ENCODE results near the gene ZBTB32. TPM values are rescaled to one million over a fixed set of nuclear protein-coding genes. Genes with fewer than 3 reads are reported as not detected.

ZBTB32 gene
- total RNA-seq, 2 experiments from 2014 or later: 232 to 265 TPM

DNA sequence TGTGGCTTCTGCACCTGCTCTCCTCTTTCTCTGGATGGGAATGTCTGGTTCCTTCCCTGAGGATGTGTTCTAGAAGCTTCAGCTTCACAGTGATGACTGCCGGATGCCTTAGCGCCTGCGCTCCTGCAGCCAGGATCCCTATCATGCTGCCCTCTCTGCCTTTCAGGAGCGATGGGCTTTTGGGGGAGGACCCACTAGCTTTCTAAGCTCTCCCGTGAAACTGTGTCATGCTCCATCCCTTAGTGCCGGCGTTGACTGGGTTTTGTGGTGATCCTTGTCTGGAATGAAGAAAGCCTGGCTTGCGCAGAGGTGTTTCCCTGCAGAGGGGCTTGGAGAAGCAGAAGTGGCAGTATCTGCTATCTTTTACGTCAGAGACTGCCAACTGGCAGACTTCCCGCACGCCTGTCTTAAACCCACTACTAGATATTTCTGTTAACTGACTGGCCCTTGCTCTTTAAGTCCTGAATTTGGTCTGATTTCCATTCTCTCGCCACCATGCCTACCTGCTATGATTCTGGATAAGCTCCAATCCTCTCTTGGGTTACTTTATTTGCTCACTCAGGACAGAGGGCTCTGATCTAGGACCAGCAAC lies 9.6 kb downstream of the ZBTB32 start:
- peak overlapping the region; percentile 97 for H3K4me3 Mint-ChIP-seq
- ATAC-seq (no peak), DNase-seq (no peak)
- intact Hi-C loops (cut with DNase I, micrococcal nuclease): loop anchor here (1.0 to 10.0 kb wide), 7 partner anchors 167 to 773 kb away; partner anchors contain the start of genes OVOL3 (in 1 of the 2), POLR2I (in 1 of the 2), TBCB (in 1 of the 2) and THAP8 (in 1 of the 2)
- CTCF ChIA-PET: interaction anchor here (1.0 to 8.6 kb wide), 8 partner anchors 9 to 70 kb away, joined by 3 to 106 read pairs (median 6); partner anchors contain the start of genes COX6B1, LIN37, PSENEN and U2AF1L4
- POLR2A ChIA-PET: interaction anchor here (0.6 to 4.0 kb wide), 6 partner anchors 12 to 298 kb away, joined by 3 to 34 read pairs (median 4); partner anchors contain the start of genes HSPB6, PSENEN and U2AF1L4
- H3K27ac Mint-ChIP-seq: peak overlapping the region; percentile 100
- peaks cover 45% of the 10 kb centered on the region for H3K4me1 Mint-ChIP-seq
- H3K27me3 Mint-ChIP-seq: no peaks in the 10 kb centered on the region
- H3K36me3 Mint-ChIP-seq (ENCODE audit: low read depth): peaks cover 47% of the 10 kb centered on the region
- H3K9me3 Mint-ChIP-seq (ENCODE audit: low read depth): peaks cover 2% of the 10 kb centered on the region

DNA sequence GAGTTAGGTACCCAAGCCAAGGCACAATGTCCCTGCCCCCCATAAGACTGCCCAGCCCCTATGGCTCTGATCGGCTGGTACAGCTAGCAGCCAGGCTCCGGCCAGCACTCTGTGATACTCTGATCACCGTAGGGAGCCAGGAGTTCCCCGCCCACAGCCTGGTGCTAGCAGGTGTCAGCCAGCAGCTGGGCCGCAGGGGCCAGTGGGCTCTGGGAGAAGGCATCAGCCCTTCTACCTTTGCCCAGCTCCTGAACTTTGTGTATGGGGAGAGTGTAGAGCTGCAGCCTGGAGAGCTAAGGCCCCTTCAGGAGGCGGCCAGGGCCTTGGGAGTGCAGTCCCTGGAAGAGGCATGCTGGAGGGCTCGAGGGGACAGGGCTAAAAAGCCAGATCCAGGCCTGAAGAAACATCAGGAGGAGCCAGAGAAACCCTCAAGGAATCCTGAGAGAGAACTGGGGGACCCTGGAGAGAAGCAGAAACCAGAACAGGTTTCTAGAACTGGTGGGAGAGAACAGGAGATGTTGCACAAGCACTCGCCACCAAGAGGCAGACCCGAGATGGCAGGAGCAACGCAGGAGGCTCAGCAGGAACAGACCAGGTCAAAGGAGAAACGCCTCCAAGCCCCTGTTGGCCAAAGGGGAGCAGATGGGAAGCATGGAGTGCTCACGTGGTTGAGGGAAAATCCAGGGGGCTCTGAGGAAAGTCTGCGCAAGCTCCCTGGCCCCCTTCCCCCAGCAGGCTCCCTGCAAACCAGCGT lies 10.4 kb downstream of the ZBTB32 start:
- Mint-ChIP-seq H3K4me3 (peak overlapping the region; percentile 97), H3K4me1 (peaks cover 49% of the 10 kb centered on the region), H3K27ac (peak overlapping the region; percentile 100), H3K9me3 (ENCODE audit: low read depth) (peaks cover 2% of the 10 kb centered on the region), H3K27me3 (no peaks in the 10 kb centered on the region), H3K36me3 (ENCODE audit: low read depth) (peaks cover 54% of the 10 kb centered on the region)
- POLR2A ChIA-PET: interaction anchor here (0.8 to 4.0 kb wide), 2 partner anchors 13 to 297 kb away, joined by 3 to 34 read pairs; no protein-coding TSS in a partner anchor
- DNase-seq (peak; percentile 72), ATAC-seq (no peak)
- intact Hi-C loops (cut with DNase I, micrococcal nuclease): loop anchor here (1.0 to 10.0 kb wide), 5 partner anchors 167 to 773 kb away; partner anchors contain the start of genes ALKBH6 (in 1 of the 2), OVOL3 (in 1 of the 2), POLR2I (in 1 of the 2) and TBCB (in 1 of the 2)
- CTCF ChIA-PET: interaction anchor here (1.0 to 8.6 kb wide), 7 partner anchors 10 to 70 kb away, joined by 3 to 106 read pairs (median 4); partner anchors contain the start of genes COX6B1, LIN37 and ZBTB32

DNA sequence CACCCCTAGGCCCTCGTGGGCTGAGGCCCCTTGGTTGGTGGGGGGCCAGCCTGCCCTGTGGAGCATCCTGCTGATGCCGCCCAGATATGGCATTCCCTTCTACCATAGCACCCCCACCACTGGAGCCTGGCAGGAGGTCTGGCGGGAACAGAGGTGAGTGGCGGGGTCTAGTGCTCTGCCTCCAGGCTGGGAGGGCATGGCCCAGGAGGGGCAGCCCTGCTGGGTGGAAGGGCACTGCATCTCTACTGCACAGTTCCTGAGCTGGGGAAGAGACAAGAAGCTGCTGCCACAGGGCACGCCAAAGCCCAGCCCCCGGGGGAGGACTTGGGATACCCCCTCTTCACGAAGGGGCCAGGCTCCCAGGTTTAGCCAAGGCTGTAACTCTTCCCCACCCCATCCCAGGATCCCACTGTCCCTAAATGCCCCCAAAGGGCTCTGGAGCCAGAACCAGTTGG lies 11.0 kb downstream of the ZBTB32 start:
- Mint-ChIP-seq H3K36me3 (ENCODE audit: low read depth) (peaks cover 56% of the 10 kb centered on the region), H3K27ac (peak overlapping the region; percentile 90), H3K4me3 (peak overlapping the region; percentile 97), H3K27me3 (no peaks in the 10 kb centered on the region), H3K9me3 (ENCODE audit: low read depth) (peaks cover 2% of the 10 kb centered on the region), H3K4me1 (peaks cover 49% of the 10 kb centered on the region)
- intact Hi-C loops (cut with DNase I, micrococcal nuclease): loop anchor here (1.0 to 10.0 kb wide), 3 partner anchors 184 to 399 kb away; partner anchors contain the start of genes ALKBH6 (in 1 of the 2), OVOL3 (in 1 of the 2), POLR2I (in 1 of the 2) and TBCB (in 1 of the 2)
- ChIA-PET POLR2A (interaction anchor here (0.7 kb wide), 1 partner anchor 13 kb away, joined by 4 read pairs; no protein-coding TSS in a partner anchor), CTCF (interaction anchor here (0.7 to 8.6 kb wide), 4 partner anchors 13 to 1759 kb away, joined by 3 to 106 read pairs (median 24); no protein-coding TSS in a partner anchor)
- DNase-seq: peak; percentile 47
- no peak for ATAC-seq

DNA sequence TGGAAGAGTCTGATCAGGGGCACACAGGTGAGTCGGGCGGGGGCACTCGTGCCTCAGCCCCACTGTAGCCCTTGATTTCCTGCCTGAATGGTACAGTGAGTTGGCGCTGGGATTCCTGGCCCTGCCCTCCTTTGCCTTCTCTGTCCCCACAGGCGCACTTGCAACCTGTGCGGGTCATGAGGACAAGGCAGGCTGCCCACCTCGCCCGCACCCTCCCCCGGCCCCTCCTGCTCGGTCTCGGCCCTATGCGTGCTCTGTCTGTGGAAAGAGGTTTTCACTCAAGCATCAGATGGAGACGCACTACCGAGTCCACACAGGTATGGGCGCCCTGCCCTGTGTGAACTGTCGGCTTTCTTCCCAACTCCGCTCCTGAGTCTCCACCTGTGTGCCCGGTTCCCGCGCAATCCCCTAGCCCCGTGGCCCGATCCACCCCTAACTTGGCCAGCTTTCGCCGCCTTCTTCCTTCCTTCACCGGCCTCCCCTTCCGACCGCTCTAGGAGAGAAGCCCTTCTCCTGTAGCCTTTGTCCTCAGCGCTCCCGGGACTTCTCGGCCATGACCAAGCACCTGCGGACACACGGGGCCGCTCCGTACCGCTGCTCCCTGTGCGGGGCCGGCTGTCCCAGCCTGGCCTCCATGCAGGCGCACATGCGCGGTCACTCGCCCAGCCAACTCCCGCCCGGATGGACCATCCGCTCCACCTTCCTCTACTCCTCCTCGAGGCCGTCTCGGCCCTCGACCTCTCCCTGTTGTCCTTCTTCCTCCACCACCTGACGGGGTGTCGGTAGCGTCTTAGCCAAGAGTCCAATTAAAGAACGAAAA lies 11.8 kb downstream of the ZBTB32 start:
- peak; percentile 61 for DNase-seq
- peaks cover 57% of the 10 kb centered on the region for H3K36me3 Mint-ChIP-seq (ENCODE audit: low read depth)
- ATAC-seq: no peak
- H3K27ac Mint-ChIP-seq: peak overlapping the region; percentile 90
- peaks cover 2% of the 10 kb centered on the region for H3K9me3 Mint-ChIP-seq (ENCODE audit: low read depth)
- CTCF ChIA-PET: interaction anchor here (0.7 to 8.6 kb wide), 3 partner anchors 20 to 1758 kb away, joined by 3 to 106 read pairs (median 3); no protein-coding TSS in a partner anchor
- peak overlapping the region; percentile 97 for H3K4me3 Mint-ChIP-seq
- peaks cover 43% of the 10 kb centered on the region for H3K4me1 Mint-ChIP-seq
- no peaks in the 10 kb centered on the region for H3K27me3 Mint-ChIP-seq
- intact Hi-C loops (cut with DNase I, micrococcal nuclease): loop anchor here (1.0 to 10.0 kb wide), 4 partner anchors 13 to 399 kb away; partner anchors contain the start of genes ALKBH6 (in 1 of the 2), OVOL3 (in 1 of the 2), POLR2I (in 1 of the 2) and TBCB (in 1 of the 2)
- POLR2A ChIA-PET: interaction anchor here (0.7 kb wide), 1 partner anchor 14 kb away, joined by 4 read pairs; no protein-coding TSS in a partner anchor

DNA sequence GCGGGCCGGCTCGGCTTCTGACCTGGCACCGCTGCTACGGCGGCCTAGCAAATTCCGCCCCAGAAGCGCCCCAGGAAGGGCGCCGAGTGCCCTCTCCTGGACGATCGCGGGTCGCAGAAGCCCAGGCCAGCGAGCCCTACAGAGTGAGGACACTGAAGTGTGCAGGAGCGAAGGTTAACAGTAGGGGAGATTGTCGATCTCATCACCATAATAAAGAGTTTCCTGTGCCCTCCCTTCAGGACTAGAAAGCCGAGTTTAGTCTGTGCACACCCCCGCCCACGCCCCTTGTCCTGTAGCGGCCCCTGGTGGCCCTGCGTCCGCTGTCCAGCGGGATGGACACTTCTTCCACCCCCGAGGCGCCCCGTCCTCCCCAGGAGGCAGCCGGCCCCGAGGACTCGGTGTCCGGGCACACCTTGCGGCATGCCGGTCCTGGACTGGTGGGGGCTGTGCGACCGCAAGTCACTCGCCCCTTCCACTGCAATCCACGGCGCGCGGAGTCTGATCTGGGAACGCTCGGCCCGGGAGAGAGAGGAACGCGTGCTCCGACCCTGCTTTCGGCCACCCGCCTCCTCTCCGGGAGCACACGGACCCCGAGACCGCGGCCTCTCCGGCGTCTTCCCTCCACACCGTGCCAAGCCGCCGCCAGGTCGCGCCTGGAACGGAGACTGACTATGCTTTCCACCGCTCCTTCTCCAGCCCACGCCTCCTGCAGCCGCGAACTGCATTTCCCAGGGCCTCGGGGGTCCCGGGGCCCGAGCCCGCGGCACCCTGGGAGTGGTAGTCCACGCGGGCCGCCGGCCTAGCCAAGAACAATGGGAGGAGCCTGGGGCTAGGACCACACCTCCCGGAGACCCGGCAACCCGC lies 12.7 kb downstream of the ZBTB32 start:
- intact Hi-C loops (cut with DNase I, micrococcal nuclease): loop anchor here (1.0 to 10.0 kb wide), 21 partner anchors 14 to 398 kb away; partner anchors contain the start of genes PROSER3 (in 2 of the 2), TBCB (in 2 of the 2), ALKBH6 (in 1 of the 2) and ARHGAP33 (in 1 of the 2)
- ChIA-PET POLR2A (no interaction called here), CTCF (interaction anchor here (8.6 kb wide), 1 partner anchor 21 kb away, joined by 106 read pairs; no protein-coding TSS in a partner anchor)
- H3K27me3 Mint-ChIP-seq: no peaks in the 10 kb centered on the region
- H3K9me3 Mint-ChIP-seq (ENCODE audit: low read depth): no peaks in the 10 kb centered on the region
- H3K36me3 Mint-ChIP-seq (ENCODE audit: low read depth): peaks cover 61% of the 10 kb centered on the region
- H3K4me3 Mint-ChIP-seq: peak overlapping the region; percentile 97
- H3K4me1 Mint-ChIP-seq: peaks cover 41% of the 10 kb centered on the region
- ATAC-seq (peak; percentile 61), DNase-seq (peak; percentile 98)
- H3K27ac Mint-ChIP-seq: peak overlapping the region; percentile 90

DNA sequence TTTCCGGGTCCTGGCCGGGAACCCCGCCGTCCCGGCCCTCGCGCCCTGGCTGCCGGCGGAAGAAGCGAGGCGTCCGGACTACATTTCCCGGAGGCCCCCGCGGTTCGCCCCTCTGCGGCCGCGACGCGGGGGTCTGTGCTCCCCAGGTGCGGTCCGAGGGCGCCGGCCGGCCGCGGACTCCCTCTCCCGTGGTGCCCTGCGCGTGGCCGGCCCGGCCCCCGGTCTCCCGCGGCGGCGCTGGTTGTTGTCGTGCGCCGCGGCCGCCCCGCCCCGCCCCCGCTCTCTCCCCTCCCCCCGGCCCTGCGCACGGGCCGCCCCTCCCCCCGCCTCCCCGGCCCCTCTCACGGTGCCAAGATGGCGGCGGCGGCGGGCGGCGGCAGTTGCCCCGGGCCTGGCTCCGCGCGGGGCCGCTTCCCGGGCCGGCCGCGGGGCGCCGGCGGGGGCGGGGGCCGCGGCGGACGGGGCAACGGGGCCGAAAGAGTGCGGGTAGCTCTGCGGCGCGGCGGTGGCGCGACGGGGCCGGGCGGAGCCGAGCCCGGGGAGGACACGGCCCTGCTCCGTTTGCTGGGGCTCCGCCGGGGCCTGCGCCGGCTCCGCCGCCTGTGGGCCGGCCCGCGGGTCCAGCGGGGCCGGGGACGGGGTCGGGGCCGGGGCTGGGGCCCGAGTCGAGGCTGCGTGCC lies 13.4 kb downstream of the ZBTB32 start, which contains the start of gene KMT2B:
TSS of gene KMT2B (plus strand) at position 339 of the 680 bp plus-strand sequence. CDS start at position 355, 16 bp downstream.
- no peak for DNase-seq
- Mint-ChIP-seq H3K36me3 (ENCODE audit: low read depth) (peaks cover 66% of the 10 kb centered on the region), H3K27me3 (no peaks in the 10 kb centered on the region), H3K4me3 (peak within 1 kb of the TSS; percentile 97), H3K4me1 (peaks cover 33% of the 10 kb centered on the region), H3K27ac (peak within 1 kb of the TSS; percentile 92), H3K9me3 (ENCODE audit: low read depth) (no peaks in the 10 kb centered on the region)
- peak; percentile 0 for ATAC-seq
- ChIA-PET POLR2A (interaction anchor here (0.6 to 1.5 kb wide), 6 partner anchors 10 to 44 kb away, joined by 3 to 10 read pairs (median 4); partner anchors contain the start of genes IGFLR1, LIN37 and U2AF1L4), CTCF (interaction anchor here (0.7 to 1.5 kb wide), 4 partner anchors 16 to 23 kb away, joined by 3 to 8 read pairs (median 4); no protein-coding TSS in a partner anchor)
- intact Hi-C loops (cut with DNase I, micrococcal nuclease): loop anchor here (1.0 to 10.0 kb wide), 21 partner anchors 15 to 397 kb away; partner anchors contain the start of genes PROSER3 (in 2 of the 2), TBCB (in 2 of the 2), ALKBH6 (in 1 of the 2) and ARHGAP33 (in 1 of the 2)

DNA sequence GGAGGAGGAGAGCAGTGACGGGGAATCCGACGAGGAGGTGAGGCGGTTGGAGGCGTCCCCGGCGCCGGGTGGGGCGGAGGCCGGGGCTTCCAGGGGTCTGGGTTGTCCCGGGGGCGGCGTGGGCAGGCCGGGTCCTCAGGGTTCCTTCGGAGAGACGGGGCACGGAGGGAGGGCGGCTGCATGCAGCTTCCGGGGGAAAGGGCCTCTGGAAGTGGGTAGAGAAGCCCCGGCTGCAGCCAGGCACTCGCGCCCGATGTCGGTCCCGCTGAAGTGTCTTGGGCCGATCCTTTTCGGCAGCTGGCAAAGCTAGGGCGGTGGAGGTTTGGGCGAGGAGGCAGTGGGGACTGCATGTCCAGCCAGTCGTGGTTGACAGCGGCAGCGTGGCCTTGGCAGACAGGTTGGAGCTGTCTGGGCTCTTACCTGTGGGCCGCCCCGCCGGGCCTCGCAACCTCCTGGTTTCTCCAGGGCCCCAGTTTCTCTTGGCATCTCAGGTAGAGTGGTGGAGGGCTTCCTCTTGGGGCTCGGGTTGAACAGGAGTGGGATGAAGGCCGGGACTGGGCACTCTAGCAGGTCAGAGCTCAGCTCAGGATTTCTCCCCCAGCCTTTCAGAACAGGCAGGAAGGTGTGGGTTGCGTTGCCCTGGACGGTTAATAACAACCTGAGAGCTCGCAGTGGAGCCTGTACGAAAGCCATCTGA lies 14.1 kb downstream of the ZBTB32 start:
- DNase-seq: peak; percentile 81
- Mint-ChIP-seq H3K36me3 (ENCODE audit: low read depth) (peaks cover 68% of the 10 kb centered on the region), H3K4me1 (peaks cover 30% of the 10 kb centered on the region), H3K4me3 (peak overlapping the region; percentile 88), H3K27me3 (no peaks in the 10 kb centered on the region), H3K9me3 (ENCODE audit: low read depth) (no peaks in the 10 kb centered on the region), H3K27ac (peak overlapping the region; percentile 92)
- ATAC-seq: peak; percentile 1
- POLR2A ChIA-PET: interaction anchor here (0.6 to 1.5 kb wide), 8 partner anchors 9 to 45 kb away, joined by 3 to 10 read pairs (median 4); partner anchors contain the start of genes IGFLR1, LIN37 and U2AF1L4
- CTCF ChIA-PET: interaction anchor here (0.5 to 1.5 kb wide), 5 partner anchors 16 to 278 kb away, joined by 3 to 8 read pairs (median 4); no protein-coding TSS in a partner anchor
- intact Hi-C loops (cut with DNase I, micrococcal nuclease): loop anchor here (5.0 to 10.0 kb wide), 2 partner anchors 294 to 396 kb away; partner anchors contain the start of genes ALKBH6 (in 1 of the 2), OVOL3 (in 1 of the 2), POLR2I (in 1 of the 2) and TBCB (in 1 of the 2)
